Neural cell (in vitro differentiated cells): Measurements from ENCODE around the gene FBLN2.

Experiments used
- EP300 ChIP-seq: fragments of 450-650 bp; conservative IDR thresholded peaks from 2 replicates; pipeline ENCODE4 v1.6.1; 2014; ENCODE audit warnings: antibody characterized with exemption, mild to moderate bottlenecking, moderate library complexity; ENCODE audit not compliant: poor library complexity, severe bottlenecking
- EZH2 ChIP-seq: fragments of 200-600, 300-800 bp; shearing (Covaris generic), sonication (generic); IDR thresholded peaks from 2 replicates; pipeline ENCODE4 v1.6.1; 2014; ENCODE audit warnings: antibody characterized with exemption, low read length, borderline replicate concordance, mild to moderate bottlenecking; ENCODE audit not compliant: insufficient read depth, poor library complexity, severe bottlenecking
- MXI1 ChIP-seq: fragments of 450-650 bp; conservative IDR thresholded peaks from 2 replicates; pipeline ENCODE4 v1.6.1; 2014; ENCODE audit warnings: antibody characterized with exemption, mild to moderate bottlenecking; ENCODE audit not compliant: poor library complexity, severe bottlenecking
- POLR2AphosphoS5 ChIP-seq: IDR thresholded peaks from 2 replicates; pipeline ENCODE4 v1.6.1; 2012
- RAD21 ChIP-seq: fragments of 450-650 bp; conservative IDR thresholded peaks from 2 replicates; pipeline ENCODE4 v1.6.1; 2014; ENCODE audit warnings: antibody characterized with exemption, mild to moderate bottlenecking, moderate library complexity
- TAF1 ChIP-seq: IDR thresholded peaks from 2 replicates; pipeline ENCODE4 v1.6.1; 2012; ENCODE audit warnings: low read depth
- TF ChIP-seq, protein P1 (sequence below): fragments of 450-650 bp; IDR thresholded peaks from 2 replicates; pipeline ENCODE4 v1.5.1; 2014; ENCODE audit warnings: antibody characterized with exemption, mild to moderate bottlenecking, moderate library complexity; ENCODE audit not compliant: poor library complexity, severe bottlenecking
- TF ChIP-seq, protein P2 (sequence below): IDR thresholded peaks from 2 replicates; pipeline ENCODE4 v1.6.1; 2012; ENCODE audit warnings: borderline replicate concordance

DNA sequence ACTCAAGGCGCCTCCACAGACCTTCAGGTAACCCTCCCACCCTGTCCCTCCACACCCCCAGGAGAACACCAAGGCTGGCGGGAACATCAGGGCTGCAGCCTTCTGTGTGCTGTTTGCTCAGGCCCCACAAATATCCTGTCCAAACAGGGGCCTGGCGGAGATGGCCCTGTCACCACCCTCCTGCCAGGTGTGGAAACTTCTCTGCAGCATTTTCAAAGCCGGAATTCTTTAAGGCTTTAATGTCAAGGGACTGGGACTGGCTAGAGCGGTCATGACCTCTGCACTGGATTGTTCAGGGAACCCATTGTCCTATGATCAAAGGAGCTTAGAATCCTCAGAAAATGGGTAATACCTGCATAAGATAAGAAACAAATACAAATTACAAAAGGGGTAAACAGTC lies 46.6 kb downstream of the FBLN2 start:
- TF ChIP-seq TAF1 (no peak), EP300 (no peak), POLR2AphosphoS5 (no peak), EZH2 (no peak), MXI1 (no peak), RAD21 (no peak)
- TF ChIP-seq, protein P1, sequence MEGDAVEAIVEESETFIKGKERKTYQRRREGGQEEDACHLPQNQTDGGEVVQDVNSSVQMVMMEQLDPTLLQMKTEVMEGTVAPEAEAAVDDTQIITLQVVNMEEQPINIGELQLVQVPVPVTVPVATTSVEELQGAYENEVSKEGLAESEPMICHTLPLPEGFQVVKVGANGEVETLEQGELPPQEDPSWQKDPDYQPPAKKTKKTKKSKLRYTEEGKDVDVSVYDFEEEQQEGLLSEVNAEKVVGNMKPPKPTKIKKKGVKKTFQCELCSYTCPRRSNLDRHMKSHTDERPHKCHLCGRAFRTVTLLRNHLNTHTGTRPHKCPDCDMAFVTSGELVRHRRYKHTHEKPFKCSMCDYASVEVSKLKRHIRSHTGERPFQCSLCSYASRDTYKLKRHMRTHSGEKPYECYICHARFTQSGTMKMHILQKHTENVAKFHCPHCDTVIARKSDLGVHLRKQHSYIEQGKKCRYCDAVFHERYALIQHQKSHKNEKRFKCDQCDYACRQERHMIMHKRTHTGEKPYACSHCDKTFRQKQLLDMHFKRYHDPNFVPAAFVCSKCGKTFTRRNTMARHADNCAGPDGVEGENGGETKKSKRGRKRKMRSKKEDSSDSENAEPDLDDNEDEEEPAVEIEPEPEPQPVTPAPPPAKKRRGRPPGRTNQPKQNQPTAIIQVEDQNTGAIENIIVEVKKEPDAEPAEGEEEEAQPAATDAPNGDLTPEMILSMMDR = no peak
- TF ChIP-seq, protein P2, sequence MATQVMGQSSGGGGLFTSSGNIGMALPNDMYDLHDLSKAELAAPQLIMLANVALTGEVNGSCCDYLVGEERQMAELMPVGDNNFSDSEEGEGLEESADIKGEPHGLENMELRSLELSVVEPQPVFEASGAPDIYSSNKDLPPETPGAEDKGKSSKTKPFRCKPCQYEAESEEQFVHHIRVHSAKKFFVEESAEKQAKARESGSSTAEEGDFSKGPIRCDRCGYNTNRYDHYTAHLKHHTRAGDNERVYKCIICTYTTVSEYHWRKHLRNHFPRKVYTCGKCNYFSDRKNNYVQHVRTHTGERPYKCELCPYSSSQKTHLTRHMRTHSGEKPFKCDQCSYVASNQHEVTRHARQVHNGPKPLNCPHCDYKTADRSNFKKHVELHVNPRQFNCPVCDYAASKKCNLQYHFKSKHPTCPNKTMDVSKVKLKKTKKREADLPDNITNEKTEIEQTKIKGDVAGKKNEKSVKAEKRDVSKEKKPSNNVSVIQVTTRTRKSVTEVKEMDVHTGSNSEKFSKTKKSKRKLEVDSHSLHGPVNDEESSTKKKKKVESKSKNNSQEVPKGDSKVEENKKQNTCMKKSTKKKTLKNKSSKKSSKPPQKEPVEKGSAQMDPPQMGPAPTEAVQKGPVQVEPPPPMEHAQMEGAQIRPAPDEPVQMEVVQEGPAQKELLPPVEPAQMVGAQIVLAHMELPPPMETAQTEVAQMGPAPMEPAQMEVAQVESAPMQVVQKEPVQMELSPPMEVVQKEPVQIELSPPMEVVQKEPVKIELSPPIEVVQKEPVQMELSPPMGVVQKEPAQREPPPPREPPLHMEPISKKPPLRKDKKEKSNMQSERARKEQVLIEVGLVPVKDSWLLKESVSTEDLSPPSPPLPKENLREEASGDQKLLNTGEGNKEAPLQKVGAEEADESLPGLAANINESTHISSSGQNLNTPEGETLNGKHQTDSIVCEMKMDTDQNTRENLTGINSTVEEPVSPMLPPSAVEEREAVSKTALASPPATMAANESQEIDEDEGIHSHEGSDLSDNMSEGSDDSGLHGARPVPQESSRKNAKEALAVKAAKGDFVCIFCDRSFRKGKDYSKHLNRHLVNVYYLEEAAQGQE = no peak
